Osteocyte (in vitro differentiated cells): ENCODE results near the gene RNASEH2A. TPM values are rescaled to one million over a fixed set of nuclear protein-coding genes. Genes with fewer than 3 reads are reported as not detected.

Experiments used
- DNase-seq: peaks from one replicate; pipeline ENCODE4 v3.0.0; 2021; ENCODE audit warnings: mixed read lengths; ENCODE audit not compliant: unreplicated experiment; ENCODE audit errors: extremely low spot score
- H3K27ac Mint-ChIP-seq: one replicate; pipeline ENCODE4 v1.8.0; 2021; ENCODE audit warnings: mild to moderate bottlenecking, mixed read lengths; ENCODE audit not compliant: unreplicated experiment
- H3K27me3 Mint-ChIP-seq: one replicate; pipeline ENCODE4 v1.8.0; 2021; ENCODE audit warnings: mixed read lengths; ENCODE audit not compliant: unreplicated experiment
- H3K36me3 Mint-ChIP-seq: one replicate; pipeline ENCODE4 v1.8.0; 2021; ENCODE audit warnings: mixed read lengths; ENCODE audit not compliant: unreplicated experiment
- H3K4me1 Mint-ChIP-seq: one replicate; pipeline ENCODE4 v1.8.0; 2021; ENCODE audit warnings: mixed read lengths; ENCODE audit not compliant: unreplicated experiment
- H3K4me3 Mint-ChIP-seq: one replicate; pipeline ENCODE4 v1.8.0; 2021; ENCODE audit warnings: mild to moderate bottlenecking, moderate library complexity, mixed read lengths; ENCODE audit not compliant: unreplicated experiment
- H3K9me3 Mint-ChIP-seq: one replicate; pipeline ENCODE4 v1.8.0; 2021; ENCODE audit warnings: mixed read lengths; ENCODE audit not compliant: unreplicated experiment
- total RNA-seq: library from RNA; stranded (reverse); gene quantifications from 2 replicates; pipeline ENCODE4 v1.2.1, GENCODE V29; 2021
- TF ChIP-seq, protein P1 (sequence below): fragments of 200-600 bp; sonication (generic); IDR thresholded peaks from 2 replicates; pipeline ENCODE4 v1.5.0; 2021; ENCODE audit warnings: antibody characterized with exemption, mild to moderate bottlenecking, moderate library complexity

RNASEH2A gene
- total RNA-seq, 1 donor from 2014 or later: 7.6 TPM

GRCh38 chr19:12777217-12778016 lies 29.0 kb upstream of the RNASEH2A start:
- H3K4me1 Mint-ChIP-seq: peaks cover 44% of the 10 kb centered on the region
- no peaks in the 10 kb centered on the region for H3K27me3 Mint-ChIP-seq
- no peaks in the 10 kb centered on the region for H3K9me3 Mint-ChIP-seq
- TF ChIP-seq, protein P1, sequence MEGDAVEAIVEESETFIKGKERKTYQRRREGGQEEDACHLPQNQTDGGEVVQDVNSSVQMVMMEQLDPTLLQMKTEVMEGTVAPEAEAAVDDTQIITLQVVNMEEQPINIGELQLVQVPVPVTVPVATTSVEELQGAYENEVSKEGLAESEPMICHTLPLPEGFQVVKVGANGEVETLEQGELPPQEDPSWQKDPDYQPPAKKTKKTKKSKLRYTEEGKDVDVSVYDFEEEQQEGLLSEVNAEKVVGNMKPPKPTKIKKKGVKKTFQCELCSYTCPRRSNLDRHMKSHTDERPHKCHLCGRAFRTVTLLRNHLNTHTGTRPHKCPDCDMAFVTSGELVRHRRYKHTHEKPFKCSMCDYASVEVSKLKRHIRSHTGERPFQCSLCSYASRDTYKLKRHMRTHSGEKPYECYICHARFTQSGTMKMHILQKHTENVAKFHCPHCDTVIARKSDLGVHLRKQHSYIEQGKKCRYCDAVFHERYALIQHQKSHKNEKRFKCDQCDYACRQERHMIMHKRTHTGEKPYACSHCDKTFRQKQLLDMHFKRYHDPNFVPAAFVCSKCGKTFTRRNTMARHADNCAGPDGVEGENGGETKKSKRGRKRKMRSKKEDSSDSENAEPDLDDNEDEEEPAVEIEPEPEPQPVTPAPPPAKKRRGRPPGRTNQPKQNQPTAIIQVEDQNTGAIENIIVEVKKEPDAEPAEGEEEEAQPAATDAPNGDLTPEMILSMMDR: peak; percentile 98
- H3K36me3 Mint-ChIP-seq: no peaks in the 10 kb centered on the region
- peak overlapping the region; percentile 98 for H3K27ac Mint-ChIP-seq
- DNase-seq: peak; percentile 94
- peak overlapping the region; percentile 78 for H3K4me3 Mint-ChIP-seq

- DNase-seq: no peak
- Mint-ChIP-seq H3K9me3 (no peaks in the 10 kb centered on the region), H3K4me3 (peak overlapping the region; percentile 78), H3K27ac (peak overlapping the region; percentile 98), H3K27me3 (no peaks in the 10 kb centered on the region), H3K4me1 (peaks cover 44% of the 10 kb centered on the region), H3K36me3 (no peaks in the 10 kb centered on the region)
- TF ChIP-seq, protein P1: no peak
Observed at GRCh38 chr19:12778017-12778904, 28.1 kb upstream of the RNASEH2A start.

DNA sequence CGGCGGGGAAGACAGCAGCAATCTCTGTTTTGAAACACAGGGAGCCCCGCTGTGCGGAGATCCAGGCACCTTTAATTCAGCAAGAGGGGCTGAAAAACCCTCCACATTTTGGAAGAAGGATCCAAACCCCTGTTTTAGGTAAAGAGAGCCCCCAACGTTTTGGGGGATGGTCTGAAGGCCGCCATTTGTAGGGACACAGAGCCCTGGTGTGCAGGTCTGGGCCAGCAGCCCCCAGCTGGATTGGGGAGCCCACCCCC lies 27.6 kb upstream of the RNASEH2A start:
- H3K27ac Mint-ChIP-seq: peak overlapping the region; percentile 98
- no peaks in the 10 kb centered on the region for H3K9me3 Mint-ChIP-seq
- H3K27me3 Mint-ChIP-seq: no peaks in the 10 kb centered on the region
- peaks cover 44% of the 10 kb centered on the region for H3K4me1 Mint-ChIP-seq
- H3K36me3 Mint-ChIP-seq: no peaks in the 10 kb centered on the region
- DNase-seq: no peak
- TF ChIP-seq, protein P1: no peak
- H3K4me3 Mint-ChIP-seq: peak overlapping the region; percentile 78

GRCh38 chr19:12779162-12779993 lies 27.0 kb upstream of the RNASEH2A start:
- Mint-ChIP-seq H3K4me1 (peaks cover 43% of the 10 kb centered on the region), H3K27me3 (no peaks in the 10 kb centered on the region), H3K27ac (peak overlapping the region; percentile 98), H3K9me3 (no peaks in the 10 kb centered on the region), H3K36me3 (no peaks in the 10 kb centered on the region), H3K4me3 (peak overlapping the region; percentile 78)
- peak; percentile 89 for DNase-seq
- TF ChIP-seq, protein P1: peak; percentile 17
